MM.1S (cell line): ENCODE measurements around the gene ANTKMT.

Experiments used
- DNase-seq: peaks from one replicate; pipeline ENCODE4 v3.0.0-alpha.2; 2015
- H2AFZ ChIP-seq: fragments of 300-600 bp; sonication (generic); 2 replicates; pipeline ENCODE4 v1.6.0; 2016; ENCODE audit warnings: antibody characterized with exemption, low read length
- H3F3A ChIP-seq: fragments of 300-600 bp; sonication (generic); 2 replicates; pipeline ENCODE4 v1.6.1; 2016; ENCODE audit warnings: mild to moderate bottlenecking, antibody characterized with exemption, low read length, moderate library complexity, mixed read lengths; ENCODE audit not compliant: insufficient read depth
- H3K27ac ChIP-seq: fragments of 300-600 bp; sonication (generic); 2 replicates; pipeline ENCODE4 v1.5.1; 2016; ENCODE audit warnings: mild to moderate bottlenecking, low read length
- H3K27me3 ChIP-seq: fragments of 300-600 bp; sonication (generic); replicated peaks from 2 replicates; pipeline ENCODE4 v1.6.0; 2016; ENCODE audit warnings: low read length; ENCODE audit not compliant: insufficient read depth
- H3K36me3 ChIP-seq: fragments of 300-600 bp; sonication (generic); replicated peaks from 2 replicates; pipeline ENCODE4 v1.6.1; 2016; ENCODE audit warnings: mild to moderate bottlenecking, low read length, mixed read lengths; ENCODE audit not compliant: insufficient read depth
- H3K4me1 ChIP-seq: fragments of 300-600 bp; sonication (generic); 2 replicates; pipeline ENCODE4 v1.6.1; 2016; ENCODE audit warnings: low read length, mixed read lengths
- H3K4me2 ChIP-seq: fragments of 300-600 bp; sonication (generic); 2 replicates; pipeline ENCODE4 v1.6.0; 2016; ENCODE audit warnings: low read depth, low read length
- H3K4me3 ChIP-seq: fragments of 300-600 bp; sonication (generic); 2 replicates; pipeline ENCODE4 v1.5.1; 2016; ENCODE audit warnings: low read length, mixed read lengths
- H3K79me2 ChIP-seq: fragments of 300-600 bp; sonication (generic); 2 replicates; pipeline ENCODE4 v1.6.1; 2016; ENCODE audit warnings: mixed run types, low read length, mixed read lengths
- H3K9ac ChIP-seq: fragments of 300-600 bp; sonication (generic); 2 replicates; pipeline ENCODE4 v1.6.1; 2016; ENCODE audit warnings: low read length, mixed read lengths
- H3K9me2 ChIP-seq: fragments of 300-600 bp; sonication (generic); replicated peaks from 2 replicates; pipeline ENCODE4 v1.6.1; 2016; ENCODE audit warnings: mild to moderate bottlenecking, low read length, mixed read lengths; ENCODE audit not compliant: insufficient read depth
- H3K9me3 ChIP-seq: fragments of 300-600 bp; sonication (generic); replicated peaks from 2 replicates; pipeline ENCODE4 v1.6.1; 2016; ENCODE audit warnings: mild to moderate bottlenecking, low read length, mixed read lengths; ENCODE audit not compliant: insufficient read depth
- H4K20me1 ChIP-seq: fragments of 300-600 bp; sonication (generic); 2 replicates; pipeline ENCODE4 v1.6.1; 2016; ENCODE audit warnings: mild to moderate bottlenecking, low read length, moderate library complexity, mixed read lengths; ENCODE audit not compliant: insufficient read depth
- CTCF ChIP-seq: fragments of 300-600 bp; sonication (generic); IDR thresholded peaks from 2 replicates; pipeline ENCODE4 v1.5.1; 2016; ENCODE audit warnings: antibody characterized with exemption, low read length, mixed read lengths
- EZH2 ChIP-seq: fragments of 300-600 bp; sonication (generic); optimal IDR thresholded peaks from 2 replicates; pipeline ENCODE3; 2017; ENCODE audit warnings: low read depth, mild to moderate bottlenecking, antibody characterized with exemption, low read length, mixed read lengths
- EZH2phosphoT487 ChIP-seq: fragments of 300-600 bp; sonication (generic); IDR thresholded peaks from 2 replicates; pipeline ENCODE4 v1.6.1; 2018; ENCODE audit warnings: antibody characterized with exemption, low read length

The ANTKMT gene

GRCh38 chr16:693766-694165 is 27.2 kb upstream of the ANTKMT start:
- H3K27me3 ChIP-seq = peaks cover 63% of the 10 kb centered on the region
- H3K4me3 ChIP-seq = no peak overlapping the region
- no peaks in the 10 kb centered on the region for H4K20me1 ChIP-seq
- TF ChIP-seq CTCF (no peak), EZH2phosphoT487 (no peak), EZH2 (no peak)
- peaks cover 11% of the 10 kb centered on the region for H3K79me2 ChIP-seq
- peaks cover 5% of the 10 kb centered on the region for H3K4me1 ChIP-seq
- no peaks in the 10 kb centered on the region for H3K36me3 ChIP-seq
- no peak overlapping the region for H3K27ac ChIP-seq
- H3F3A ChIP-seq = no peaks in the 10 kb centered on the region
- H2AFZ ChIP-seq = no peak overlapping the region
- no peak for DNase-seq
- H3K9me3 ChIP-seq = no peaks in the 10 kb centered on the region
- no peak overlapping the region for H3K9ac ChIP-seq
- no peaks in the 10 kb centered on the region for H3K9me2 ChIP-seq
- H3K4me2 ChIP-seq = no peak overlapping the region

GRCh38 chr16:694187-694862 is 26.6 kb upstream of the ANTKMT start:
- peaks cover 69% of the 10 kb centered on the region for H3K27me3 ChIP-seq
- H3K79me2 ChIP-seq = peaks cover 6% of the 10 kb centered on the region; the same call in 1 of the 2 replicates
- H4K20me1 ChIP-seq = no peaks in the 10 kb centered on the region
- H3F3A ChIP-seq = no peaks in the 10 kb centered on the region
- TF ChIP-seq EZH2phosphoT487 (no peak), EZH2 (no peak), CTCF (no peak)
- no peaks in the 10 kb centered on the region for H3K9me3 ChIP-seq
- no peak overlapping the region for H2AFZ ChIP-seq
- H3K9ac ChIP-seq = no peak overlapping the region
- DNase-seq = no peak
- no peaks in the 10 kb centered on the region for H3K36me3 ChIP-seq
- peaks cover 4% of the 10 kb centered on the region for H3K4me1 ChIP-seq
- H3K4me3 ChIP-seq = no peak overlapping the region
- H3K4me2 ChIP-seq = no peak overlapping the region
- no peak overlapping the region for H3K27ac ChIP-seq
- H3K9me2 ChIP-seq = no peaks in the 10 kb centered on the region

- Histone ChIP-seq H3K79me2 (no peaks in the 10 kb centered on the region), H3K27ac (no peak overlapping the region), H3K4me2 (no peak overlapping the region), H3K27me3 (peaks cover 73% of the 10 kb centered on the region), H3K9ac (no peak overlapping the region), H3K9me2 (no peaks in the 10 kb centered on the region), H3K9me3 (no peaks in the 10 kb centered on the region), H3K4me1 (no peaks in the 10 kb centered on the region), H2AFZ (no peak overlapping the region), H4K20me1 (no peaks in the 10 kb centered on the region), H3K36me3 (no peaks in the 10 kb centered on the region), H3F3A (no peaks in the 10 kb centered on the region), H3K4me3 (no peak overlapping the region)
- no peak for DNase-seq
- TF ChIP-seq CTCF (no peak), EZH2 (no peak), EZH2phosphoT487 (no peak)
Observed at GRCh38 chr16:694863-695354, 26.0 kb upstream of the ANTKMT start.
